Ammon's horn (tissue), 1 donor: ENCODE measurements around the gene HDLBP.

Source experiments
- DNase-seq: peaks from one replicate; pipeline ENCODE4 v3.0.0-alpha.2; 2016; ENCODE audit warnings: low spot score

Gene HDLBP

GRCh38 chr2:241190291-241190981, 125.0 kb downstream of the HDLBP start:
- no peak for DNase-seq

- DNase-seq, result no peak
Observed at GRCh38 chr2:241189856-241190201, 125.6 kb downstream of the HDLBP start.

- no peak for DNase-seq
Observed at GRCh38 chr2:241189093-241189855, 126.2 kb downstream of the HDLBP start.

GRCh38 chr2:241188361-241189092, 126.9 kb downstream of the HDLBP start, which contains the start of gene ANO7:
TSS of gene ANO7 (plus strand) at chr2:241188677. CDS start at chr2:241190064, 1,387 bp downstream.
- no peak for DNase-seq

GRCh38 chr2:241187918-241188234, 127.6 kb downstream of the HDLBP start:
- DNase-seq, result no peak

GRCh38 chr2:241187101-241187917, 128.2 kb downstream of the HDLBP start:
- DNase-seq, result no peak

- DNase-seq, result no peak
Observed at GRCh38 chr2:241185961-241186360, 129.5 kb downstream of the HDLBP start.

GRCh38 chr2:241184901-241185300, 130.6 kb downstream of the HDLBP start:
- DNase-seq, result no peak

- DNase-seq, result no peak
Observed at GRCh38 chr2:241183221-241183620, 132.3 kb downstream of the HDLBP start.

- no peak for DNase-seq
Observed at GRCh38 chr2:241182531-241183133, 132.8 kb downstream of the HDLBP start.

- DNase-seq, result no peak
Observed at GRCh38 chr2:241182126-241182525, 133.3 kb downstream of the HDLBP start.

GRCh38 chr2:241180495-241180894, 135.0 kb downstream of the HDLBP start:
- DNase-seq, result no peak

GRCh38 chr2:241179899-241180298, 135.6 kb downstream of the HDLBP start:
- DNase-seq, result peak; percentile 62

- DNase-seq, result no peak
Observed at GRCh38 chr2:241178961-241179360, 136.5 kb downstream of the HDLBP start.

- DNase-seq, result no peak
Observed at GRCh38 chr2:241177526-241178334, 137.7 kb downstream of the HDLBP start.
